PC-3 (cell line): ENCODE data around the gene AFF3. TPM values are rescaled to one million over a fixed set of nuclear protein-coding genes. Genes with fewer than 3 reads are reported as not detected.

Experiments used
- ATAC-seq: fragments of 200-7000 bp; cut with Tn5 transposase; 2 replicates; pipeline ENCODE4 v1.9.1; 2020; ENCODE audit warnings: mild to moderate bottlenecking, moderate library complexity
- BruUV-seq: library from RNA; stranded (reverse); fragments of 400-500 nt; replicated peaks from 2 replicates; lab custom pipeline; 2021; lab: Mats Ljungman, UMichigan
- CTCF ChIA-PET: fragments of 300-600 bp; sonication (Branson Sonifier 250); formaldehyde crosslinking; loops from one replicate; lab custom pipeline; 2022; ENCODE audit warnings: antibody characterized with exemption; lab: Charles Lee
- POLR2A ChIA-PET: fragments of 300-600 bp; sonication (Branson Sonifier 250); formaldehyde crosslinking; loops from one replicate; lab custom pipeline; 2022; ENCODE audit warnings: antibody characterized with exemption; ENCODE audit not compliant: unreplicated experiment; lab: Charles Lee
- DNase-seq: peaks from one replicate; pipeline ENCODE4 v3.0.0-alpha.2; 2015
- H2AFZ ChIP-seq: fragments of 300-600 bp; sonication (generic); 2 replicates; pipeline ENCODE4 v1.6.0; 2016; ENCODE audit warnings: antibody characterized with exemption, low read length
- H3F3A ChIP-seq: fragments of 300-600 bp; sonication (generic); one replicate; pipeline ENCODE4 v1.6.0; 2017; ENCODE audit warnings: antibody characterized with exemption, low read length, control low read depth, mild to moderate bottlenecking; ENCODE audit not compliant: unreplicated experiment
- H3K27ac ChIP-seq: fragments of 300-600 bp; sonication (generic); 2 replicates; pipeline ENCODE4 v1.5.1; 2016; ENCODE audit warnings: mild to moderate bottlenecking, low read length
- H3K27me3 ChIP-seq: fragments of 300-600 bp; sonication (generic); 2 replicates; pipeline ENCODE4 v1.6.1; 2016; ENCODE audit warnings: low read length, mixed read lengths
- H3K36me3 ChIP-seq: fragments of 300-600 bp; sonication (generic); 2 replicates; pipeline ENCODE4 v1.6.1; 2016; ENCODE audit warnings: low read depth, mixed run types, low read length, mixed read lengths
- H3K4me1 ChIP-seq: fragments of 300-600 bp; sonication (generic); 2 replicates; pipeline ENCODE4 v1.5.1; 2016; ENCODE audit warnings: low read length; ENCODE audit not compliant: insufficient read depth
- H3K4me2 ChIP-seq: fragments of 300-600 bp; sonication (generic); 2 replicates; pipeline ENCODE4 v1.6.0; 2016; ENCODE audit warnings: low read length
- H3K4me3 ChIP-seq: fragments of 300-600 bp; sonication (generic); 2 replicates; pipeline ENCODE4 v1.5.1; 2016; ENCODE audit warnings: mild to moderate bottlenecking, low read length, mixed read lengths
- H3K79me2 ChIP-seq: fragments of 300-600 bp; sonication (generic); 2 replicates; pipeline ENCODE4 v1.6.1; 2017; ENCODE audit warnings: low read length, mixed read lengths
- H3K9ac ChIP-seq: fragments of 300-600 bp; sonication (generic); 2 replicates; pipeline ENCODE4 v1.6.0; 2016; ENCODE audit warnings: mild to moderate bottlenecking, low read length
- H3K9me2 ChIP-seq: fragments of 300-600 bp; sonication (generic); replicated peaks from 2 replicates; pipeline ENCODE4 v1.6.1; 2016; ENCODE audit warnings: mixed run types, low read length, mixed read lengths
- H3K9me3 ChIP-seq: fragments of 300-600 bp; sonication (generic); 2 replicates; pipeline ENCODE4 v1.6.1; 2016; ENCODE audit warnings: low read length, mixed read lengths
- H4K20me1 ChIP-seq: fragments of 300-600 bp; sonication (generic); 2 replicates; pipeline ENCODE4 v1.6.1; 2016; ENCODE audit warnings: low read length, mixed read lengths
- CTCF ChIP-seq: fragments of 300-600 bp; sonication (generic); conservative IDR thresholded peaks from 2 replicates; pipeline ENCODE4 v1.5.1; 2017; ENCODE audit warnings: antibody characterized with exemption, low read depth, mild to moderate bottlenecking, low read length
- EZH2 ChIP-seq: fragments of 300-600 bp; sonication (generic); IDR thresholded peaks from one replicate; pipeline ENCODE4 v1.6.1; 2017; ENCODE audit warnings: antibody characterized with exemption, mild to moderate bottlenecking, low read length; ENCODE audit not compliant: unreplicated experiment
- EZH2phosphoT487 ChIP-seq: fragments of 300-600 bp; sonication (generic); IDR thresholded peaks from 2 replicates; pipeline ENCODE4 v1.6.1; 2018; ENCODE audit warnings: mild to moderate bottlenecking, antibody characterized with exemption, low read length, borderline replicate concordance
- intact Hi-C: fragments of 100-400 bp; cut with micrococcal nuclease; formaldehyde crosslinking; loops from 2 replicates; pipeline ENCODE4 v1.9.0; 2023
- total RNA-seq: library from RNA; depleted of rRNA; stranded (reverse); fragments of >200 nt; gene quantifications from 2 replicates; pipeline ENCODE4 v1.2.3, GENCODE V29; 2014

AFF3 gene
- total RNA-seq, 1 experiment from 2014 or later = 0.04 TPM

GRCh38 chr2:99607861-99608491 lies 534.4 kb downstream of the AFF3 start:
- H3K9me3 ChIP-seq = no peaks in the 10 kb centered on the region
- no peak overlapping the region for H3K27ac ChIP-seq
- no peaks in the 10 kb centered on the region for H3K79me2 ChIP-seq
- no peak overlapping the region for H2AFZ ChIP-seq
- ATAC-seq = peak; percentile 18; the same call in 1 of the 2 replicates
- TF ChIP-seq EZH2 (no peak), CTCF (0 out of 2 replicates have a peak, but pooled peaks have one; percentile 19)
- DNase-seq = no peak
- ChIA-PET CTCF (interaction anchor here (0.6 kb wide), 1 partner anchor 85 kb away, joined by 3 read pairs; no protein-coding TSS in a partner anchor), POLR2A (no interaction called here)
- no peak overlapping the region for H3K9ac ChIP-seq
- H3K4me2 ChIP-seq = no peak overlapping the region
- H3K4me1 ChIP-seq = 0 out of 2 replicates have a peak, but pooled peaks cover 5% of the 10 kb centered on the region
- no peaks in the 10 kb centered on the region for H3K9me2 ChIP-seq
- H3K27me3 ChIP-seq = no peaks in the 10 kb centered on the region
- H3F3A ChIP-seq = no peaks in the 10 kb centered on the region
- H3K4me3 ChIP-seq = no peak overlapping the region
- intact Hi-C loops = no loop called here
- BruUV-seq = no TSS peak
- H4K20me1 ChIP-seq = no peaks in the 10 kb centered on the region
- H3K36me3 ChIP-seq = no peaks in the 10 kb centered on the region

GRCh38 chr2:99607454-99607853 lies 534.9 kb downstream of the AFF3 start:
- Histone ChIP-seq H3K27ac (no peak overlapping the region), H3K79me2 (no peaks in the 10 kb centered on the region), H3K4me3 (no peak overlapping the region), H3F3A (no peaks in the 10 kb centered on the region), H3K36me3 (no peaks in the 10 kb centered on the region), H3K27me3 (0 out of 2 replicates have a peak, but pooled peaks cover 3% of the 10 kb centered on the region), H3K9me3 (no peaks in the 10 kb centered on the region), H4K20me1 (no peaks in the 10 kb centered on the region), H2AFZ (no peak overlapping the region), H3K4me2 (no peak overlapping the region), H3K9ac (no peak overlapping the region), H3K9me2 (no peaks in the 10 kb centered on the region), H3K4me1 (0 out of 2 replicates have a peak, but pooled peaks cover 5% of the 10 kb centered on the region)
- ChIA-PET CTCF (interaction anchor here (0.6 kb wide), 1 partner anchor 85 kb away, joined by 3 read pairs; no protein-coding TSS in a partner anchor), POLR2A (no interaction called here)
- intact Hi-C loops = no loop called here
- TF ChIP-seq EZH2 (no peak), CTCF (no peak), EZH2phosphoT487 (no peak)
- ATAC-seq (no peak), DNase-seq (no peak)
- no TSS peak for BruUV-seq

- H3F3A ChIP-seq = no peaks in the 10 kb centered on the region
- H3K36me3 ChIP-seq = no peaks in the 10 kb centered on the region
- no peaks in the 10 kb centered on the region for H3K79me2 ChIP-seq
- no peak overlapping the region for H3K4me2 ChIP-seq
- CTCF ChIA-PET = no interaction called here
- POLR2A ChIA-PET = interaction anchor here (0.5 kb wide), 1 partner anchor 70 kb away, joined by 3 read pairs; no protein-coding TSS in a partner anchor
- 0 out of 2 replicates have a peak, but pooled peaks cover 4% of the 10 kb centered on the region for H3K4me1 ChIP-seq
- H3K9me2 ChIP-seq = no peaks in the 10 kb centered on the region
- TF ChIP-seq EZH2 = no peak
- no peak for TF ChIP-seq EZH2phosphoT487
- TF ChIP-seq CTCF = no peak
- intact Hi-C loops = no loop called here
- ATAC-seq = no peak
- H3K9me3 ChIP-seq = no peaks in the 10 kb centered on the region
- 0 out of 2 replicates have a peak, but pooled peaks cover 3% of the 10 kb centered on the region for H3K27me3 ChIP-seq
- H4K20me1 ChIP-seq = no peaks in the 10 kb centered on the region
- DNase-seq = no peak
- H3K27ac ChIP-seq = no peak overlapping the region
- H3K9ac ChIP-seq = no peak overlapping the region
- no TSS peak for BruUV-seq
- no peak overlapping the region for H2AFZ ChIP-seq
- no peak overlapping the region for H3K4me3 ChIP-seq
Measured at GRCh38 chr2:99605036-99605435, 537.4 kb downstream of the AFF3 start.
